ENCODE results near the gene RUFY2.

The RUFY2 gene, protein sequence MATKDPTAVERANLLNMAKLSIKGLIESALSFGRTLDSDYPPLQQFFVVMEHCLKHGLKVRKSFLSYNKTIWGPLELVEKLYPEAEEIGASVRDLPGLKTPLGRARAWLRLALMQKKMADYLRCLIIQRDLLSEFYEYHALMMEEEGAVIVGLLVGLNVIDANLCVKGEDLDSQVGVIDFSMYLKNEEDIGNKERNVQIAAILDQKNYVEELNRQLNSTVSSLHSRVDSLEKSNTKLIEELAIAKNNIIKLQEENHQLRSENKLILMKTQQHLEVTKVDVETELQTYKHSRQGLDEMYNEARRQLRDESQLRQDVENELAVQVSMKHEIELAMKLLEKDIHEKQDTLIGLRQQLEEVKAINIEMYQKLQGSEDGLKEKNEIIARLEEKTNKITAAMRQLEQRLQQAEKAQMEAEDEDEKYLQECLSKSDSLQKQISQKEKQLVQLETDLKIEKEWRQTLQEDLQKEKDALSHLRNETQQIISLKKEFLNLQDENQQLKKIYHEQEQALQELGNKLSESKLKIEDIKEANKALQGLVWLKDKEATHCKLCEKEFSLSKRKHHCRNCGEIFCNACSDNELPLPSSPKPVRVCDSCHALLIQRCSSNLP

DNA sequence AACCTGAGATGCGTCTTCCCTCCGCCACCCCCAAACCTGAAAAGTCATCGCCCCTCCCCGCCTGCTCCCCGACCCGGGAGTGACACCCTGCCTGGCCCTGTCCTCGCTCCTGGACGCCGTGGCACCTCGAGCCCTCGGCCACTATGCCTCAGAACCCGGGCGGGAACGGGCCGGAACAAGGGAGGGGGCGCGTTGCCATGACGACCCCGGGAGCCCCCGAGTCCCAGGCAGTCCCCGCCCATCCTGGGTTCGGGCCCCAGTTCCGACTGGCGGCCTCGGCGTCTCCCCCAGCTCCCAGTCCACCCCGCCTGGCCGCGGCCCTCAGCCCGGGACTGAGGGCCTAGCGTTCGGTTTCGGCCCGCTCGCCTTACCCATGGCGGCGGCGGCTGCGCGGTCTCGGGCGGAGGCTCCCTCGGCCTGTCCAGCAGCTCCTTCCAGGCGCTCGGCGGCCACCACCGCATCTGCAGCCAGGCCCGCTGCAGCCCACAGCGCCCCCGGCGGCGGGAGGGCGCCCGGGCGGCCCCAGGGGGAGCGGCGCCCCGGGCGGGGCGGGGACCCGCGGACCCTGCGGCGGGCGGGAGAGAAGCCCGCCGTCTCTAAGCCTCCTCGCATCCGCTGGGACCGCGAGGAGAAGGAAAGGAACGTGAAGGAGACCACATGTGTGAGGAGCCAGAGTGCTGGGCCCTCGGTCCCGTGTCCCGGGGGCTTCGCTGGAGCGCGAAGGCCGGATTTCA lies at the start of gene RUFY2:
TSS of gene RUFY2 (minus strand) at position 463 of the 734 bp plus-strand sequence. CDS start at position 375, 88 bp downstream.
- peak; percentile 89 for DNase-seq

DNA sequence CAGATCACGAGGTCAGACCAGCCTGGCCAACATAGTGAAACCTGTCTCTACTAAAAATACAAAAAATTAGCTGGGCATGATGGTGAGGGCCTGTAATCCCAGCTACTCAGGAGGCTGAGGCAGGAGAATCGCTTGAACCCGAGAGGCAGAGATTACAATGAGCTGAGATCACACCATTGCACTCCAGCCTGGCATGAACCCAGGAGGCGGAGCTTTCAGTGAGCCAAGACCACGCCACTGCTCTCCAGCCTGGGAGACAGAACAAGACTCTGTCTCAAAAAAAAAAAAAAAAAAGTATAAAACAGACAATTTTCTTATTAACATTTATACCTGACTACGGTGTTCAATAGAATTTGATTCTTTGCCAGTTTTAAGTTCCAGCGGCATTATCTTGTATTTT lies 42.6 kb upstream of the RUFY2 start:
- DNase-seq: peak; percentile 43

DNA sequence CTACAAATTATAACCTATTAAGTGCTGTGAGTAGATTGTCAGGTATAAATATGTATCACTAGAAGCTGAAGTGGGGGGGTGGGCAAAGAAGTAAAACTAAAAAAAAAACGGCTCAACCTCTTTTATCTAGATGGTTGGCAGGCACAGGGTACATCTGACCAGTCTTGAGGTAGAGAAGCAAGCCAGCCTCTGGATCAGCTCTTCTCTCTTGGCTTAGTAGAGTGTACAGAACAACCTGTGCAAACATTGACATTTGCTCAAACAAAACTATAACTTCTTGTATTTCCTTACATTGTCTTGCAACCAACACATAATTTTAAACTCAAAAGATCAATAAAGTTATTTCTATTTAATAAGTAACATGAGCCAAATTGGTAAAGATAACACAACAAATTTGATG lies 39.1 kb upstream of the RUFY2 start:
- DNase-seq: no peak

DNA sequence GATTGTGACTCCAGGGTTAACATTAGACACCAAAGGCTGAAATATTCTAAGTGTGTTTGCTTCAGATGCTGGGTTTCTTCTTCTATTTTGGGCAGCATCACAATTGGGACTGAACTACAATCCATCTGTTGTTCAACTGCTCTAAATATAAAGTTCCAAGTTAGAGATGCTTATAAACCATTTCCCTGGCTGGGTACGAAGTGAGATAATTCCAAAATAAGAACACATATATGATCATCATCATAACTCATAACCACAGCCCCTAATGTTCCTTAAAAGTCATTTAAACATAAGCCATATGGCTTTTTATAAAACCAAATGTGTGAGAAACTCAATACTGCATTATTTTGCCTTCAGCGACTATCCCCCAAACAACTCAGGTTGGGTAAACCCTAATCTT lies 35.9 kb upstream of the RUFY2 start:
- DNase-seq: no peak

DNA sequence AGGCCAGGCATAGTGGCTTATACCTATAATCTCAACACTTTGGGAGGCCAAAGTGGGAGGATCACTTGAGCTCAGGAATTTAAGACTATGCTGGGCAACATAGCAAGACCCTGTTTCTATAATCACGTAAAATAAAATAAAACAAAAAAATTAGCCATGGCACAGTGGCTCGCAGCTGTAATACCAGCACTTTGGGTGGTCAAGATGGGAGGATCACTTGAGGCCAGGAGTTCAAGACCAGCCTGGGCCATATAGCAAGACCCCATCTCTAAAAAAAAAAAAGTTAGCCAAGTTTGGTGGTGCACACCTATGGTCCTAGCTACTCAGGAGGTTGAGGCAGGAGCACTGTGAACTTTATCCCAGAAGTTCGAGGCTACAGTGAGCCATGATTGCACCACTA lies 33.8 kb upstream of the RUFY2 start:
- DNase-seq: no peak

DNA sequence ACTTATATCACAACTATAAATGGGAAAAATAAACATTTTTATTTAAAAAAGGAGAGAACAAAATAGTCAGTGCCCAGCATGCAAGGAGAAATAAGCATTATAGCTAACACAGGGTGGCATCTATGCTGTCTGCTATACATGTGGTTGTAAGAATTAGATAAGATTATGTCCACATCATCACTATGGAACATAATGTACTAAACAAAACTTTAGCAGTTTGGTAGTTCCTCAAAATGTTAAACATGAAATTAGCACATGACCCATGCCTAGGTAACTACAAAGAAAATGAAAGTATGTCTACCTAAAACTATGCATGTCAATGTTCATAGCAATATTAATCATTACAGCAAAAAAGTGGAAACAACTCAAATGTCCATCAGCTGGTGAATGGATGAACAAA lies 28.7 kb upstream of the RUFY2 start:
- no peak for DNase-seq

DNA sequence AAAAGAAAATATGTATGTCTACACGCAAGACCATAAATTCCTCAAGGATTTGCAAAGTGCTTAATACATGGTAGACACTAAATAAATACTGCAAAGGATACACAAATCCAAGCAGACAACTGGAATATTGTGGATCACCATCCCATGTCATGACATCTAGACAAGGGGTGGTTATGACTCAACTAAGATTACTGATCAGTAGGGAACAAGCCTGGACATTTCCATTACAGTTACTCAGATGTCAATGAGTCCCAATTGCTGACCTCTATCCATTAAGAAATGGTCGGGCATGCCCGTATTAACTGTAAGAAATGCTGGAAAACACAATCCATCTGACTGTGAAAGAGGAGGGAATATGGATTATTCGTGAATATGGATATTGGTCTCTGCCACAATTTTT lies 27.6 kb upstream of the RUFY2 start:
- no peak for DNase-seq

DNA sequence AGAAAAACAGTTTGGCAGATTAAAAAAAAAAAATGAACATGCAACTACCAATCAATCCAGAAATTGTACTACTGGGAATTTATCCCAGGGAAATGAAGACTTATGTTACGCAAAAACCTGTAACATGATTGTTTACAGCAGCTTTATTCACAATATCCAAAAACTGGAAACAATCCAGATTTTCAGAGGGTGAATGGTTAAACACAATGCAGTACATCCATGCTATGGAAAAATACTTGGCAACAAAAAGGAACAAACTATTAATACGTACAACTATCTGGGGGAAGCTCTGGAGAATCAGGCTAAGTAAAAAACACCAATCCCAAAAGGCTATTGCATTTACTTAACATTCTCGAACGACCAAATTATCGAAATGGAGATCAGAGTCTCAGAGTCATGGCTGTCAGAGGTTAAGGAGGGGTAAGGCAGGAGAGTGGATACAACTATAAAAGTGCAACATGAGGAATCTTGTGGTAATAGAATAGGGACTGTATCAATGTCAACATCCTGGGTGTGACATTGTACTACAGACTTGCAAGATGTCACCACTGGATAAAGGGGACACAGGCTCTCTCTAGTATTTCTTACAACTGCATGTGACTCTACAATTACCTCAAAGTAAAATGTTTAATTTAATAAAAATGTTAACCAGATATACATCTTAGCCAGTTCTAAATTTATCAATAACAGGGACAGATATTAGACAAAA lies 21.5 kb upstream of the RUFY2 start:
- no peak for DNase-seq

DNA sequence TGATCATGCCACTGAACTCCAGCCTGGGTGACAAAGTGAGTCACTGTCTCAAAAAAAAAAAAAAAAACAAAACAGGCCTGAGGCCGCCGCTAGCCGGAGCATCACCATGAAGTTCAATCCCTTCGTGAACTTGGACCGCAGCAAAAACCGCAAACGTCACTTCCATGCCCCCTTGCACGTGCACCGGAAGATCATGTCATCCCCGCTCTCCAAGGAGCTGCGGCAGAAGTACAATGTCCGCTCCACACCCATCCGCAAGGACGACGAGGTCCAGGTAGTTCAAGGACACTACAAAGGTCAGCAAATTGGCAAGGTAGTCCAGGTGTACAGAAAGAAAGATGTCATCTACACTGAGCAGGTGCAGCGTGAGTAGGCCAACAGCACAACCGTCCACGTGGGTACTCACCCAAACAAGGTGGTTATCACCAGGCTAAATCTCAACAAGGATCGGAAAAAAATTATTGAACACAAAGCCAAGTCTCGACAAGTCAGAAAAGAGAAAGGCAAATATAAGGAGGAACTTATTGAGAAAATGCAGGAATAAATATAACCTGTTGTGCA lies 17.5 kb upstream of the RUFY2 start:
- DNase-seq: no peak

DNA sequence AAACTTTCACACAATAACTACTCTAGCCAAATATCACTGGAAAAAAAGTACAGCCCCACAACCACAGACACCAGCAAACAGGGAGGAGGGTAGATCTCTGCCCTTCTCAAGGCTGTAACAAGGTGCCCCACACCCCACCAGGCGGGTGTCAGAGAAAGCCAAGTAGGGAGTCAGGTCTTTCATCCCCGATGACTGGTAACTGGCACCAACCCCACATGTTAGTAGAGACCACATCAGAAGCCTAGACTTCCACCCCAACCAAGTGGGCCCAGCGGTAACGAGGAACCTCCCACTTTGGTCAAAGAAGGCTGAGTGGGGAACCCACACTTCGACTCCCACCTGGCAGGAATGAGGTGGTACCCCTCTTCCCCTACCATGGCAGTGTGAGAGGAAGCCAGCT lies 16.4 kb upstream of the RUFY2 start:
- DNase-seq: no peak

DNA sequence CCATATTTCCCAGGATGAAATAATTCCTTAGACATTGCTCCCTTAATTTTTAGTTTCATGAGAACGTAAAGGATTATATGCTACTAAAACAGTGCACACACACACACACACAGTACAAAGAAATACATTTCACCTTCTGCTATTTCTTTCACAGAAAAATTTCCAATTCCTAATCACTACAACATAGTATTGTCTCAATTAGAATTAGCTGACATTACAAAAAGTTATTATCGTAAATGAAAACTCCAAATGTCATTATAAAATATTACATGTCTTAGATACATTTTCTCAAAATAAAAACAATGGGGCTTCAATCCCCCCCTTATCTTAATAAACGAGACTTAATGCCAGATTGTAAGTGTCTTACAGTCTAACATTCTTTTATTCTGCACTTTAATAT lies 12.3 kb upstream of the RUFY2 start:
- no peak for DNase-seq

DNA sequence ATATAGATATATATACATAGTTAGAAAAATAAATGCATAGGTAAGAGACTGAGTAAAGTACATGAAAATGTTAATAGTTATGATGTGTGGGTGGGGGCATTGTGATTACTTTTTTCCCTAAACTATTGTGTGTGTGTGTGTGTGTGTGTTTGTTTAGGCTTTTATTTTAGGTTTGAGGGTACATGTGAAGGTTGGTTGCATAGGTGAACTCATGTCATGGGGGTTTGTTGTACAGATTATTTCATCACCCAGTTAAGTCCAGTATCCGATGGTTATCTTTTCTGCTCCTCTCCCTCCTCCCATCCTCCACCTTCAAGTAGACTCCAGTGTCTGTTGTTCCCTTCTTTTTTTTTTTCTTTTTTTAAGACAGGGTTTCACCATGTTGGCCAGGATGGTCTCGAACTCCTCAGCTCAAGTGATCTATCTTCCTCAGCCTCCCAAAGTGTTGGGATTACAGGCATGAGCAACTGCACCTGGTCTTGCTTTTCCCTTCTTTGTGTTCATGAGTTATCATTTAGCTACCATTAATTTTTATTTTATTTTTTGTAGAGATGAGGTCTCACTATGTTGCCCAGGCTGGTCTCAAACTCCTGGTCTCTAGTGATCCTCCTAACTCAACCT lies 1.9 kb upstream of the RUFY2 start:
- DNase-seq: no peak

DNA sequence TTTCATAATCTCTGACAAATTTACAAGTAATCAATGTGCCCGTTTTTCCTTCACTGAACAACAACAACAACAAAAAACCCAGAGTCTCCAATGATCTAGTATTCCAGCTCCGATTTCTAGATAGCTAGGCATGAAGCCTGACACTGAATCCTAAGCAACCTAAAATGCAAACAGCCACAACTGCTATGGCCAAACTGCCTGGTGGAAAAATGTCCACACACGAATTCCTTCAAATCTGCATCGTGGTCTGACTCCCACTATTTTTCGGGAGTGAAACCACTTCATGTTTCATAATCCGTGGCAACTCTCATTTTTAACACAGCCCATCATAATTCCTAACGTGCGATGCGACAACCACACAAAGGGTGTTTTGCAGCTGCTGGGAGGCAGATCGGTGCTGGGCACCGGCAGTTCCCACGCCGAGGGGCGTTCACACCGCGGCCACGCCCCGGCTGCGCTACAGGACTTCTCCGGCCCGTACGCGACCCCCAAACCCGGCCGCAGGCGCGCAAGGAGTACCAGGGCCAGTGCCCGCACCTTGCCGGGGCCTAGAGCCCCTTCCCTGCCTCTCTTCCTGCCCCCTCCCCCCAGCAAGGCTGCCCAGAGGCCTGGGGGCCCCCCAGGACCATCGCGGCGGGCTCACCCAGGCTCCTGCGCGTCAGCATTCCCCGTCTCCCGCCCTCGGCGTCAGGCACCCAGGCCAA lies 814 bp downstream of the RUFY2 start:
- DNase-seq: peak; percentile 75

DNA sequence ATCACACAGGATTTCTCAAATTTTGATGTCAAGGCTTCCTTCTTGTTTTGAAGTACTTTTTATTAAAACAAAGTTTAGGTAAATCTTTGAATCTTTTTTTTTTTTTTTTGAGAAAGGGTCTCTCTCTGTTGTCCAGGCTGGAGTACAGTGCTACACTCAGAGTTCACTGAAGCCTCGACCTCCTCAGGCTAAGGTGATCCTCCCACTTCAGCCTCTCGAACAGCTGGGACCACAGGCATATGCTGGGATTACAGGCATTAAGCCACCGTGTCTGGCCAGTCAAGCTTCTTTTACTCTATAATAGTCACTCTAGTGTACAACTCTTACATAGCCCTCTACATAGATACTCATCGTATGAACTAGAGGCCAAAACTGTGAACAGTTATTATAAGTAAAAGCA lies 3.4 kb downstream of the RUFY2 start:
- DNase-seq: no peak

DNA sequence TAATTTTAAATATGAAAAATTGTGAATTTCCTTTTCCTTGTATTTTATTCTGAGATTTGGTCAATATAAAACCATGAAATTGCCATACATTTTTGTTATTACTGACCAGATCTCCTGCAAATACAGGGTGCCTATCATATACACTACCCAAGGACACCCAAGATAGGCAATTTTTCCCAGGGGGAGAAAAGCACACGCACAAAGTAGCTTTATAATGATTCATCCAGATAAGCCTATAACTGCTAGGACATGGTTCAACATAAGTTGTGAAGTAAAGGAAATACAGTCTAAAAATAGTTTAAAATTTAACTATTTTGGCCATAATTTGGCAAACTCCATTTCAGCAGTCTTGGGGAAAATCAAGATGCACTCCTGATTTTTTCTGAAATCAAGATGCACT lies 4.8 kb downstream of the RUFY2 start:
- no peak for DNase-seq

DNA sequence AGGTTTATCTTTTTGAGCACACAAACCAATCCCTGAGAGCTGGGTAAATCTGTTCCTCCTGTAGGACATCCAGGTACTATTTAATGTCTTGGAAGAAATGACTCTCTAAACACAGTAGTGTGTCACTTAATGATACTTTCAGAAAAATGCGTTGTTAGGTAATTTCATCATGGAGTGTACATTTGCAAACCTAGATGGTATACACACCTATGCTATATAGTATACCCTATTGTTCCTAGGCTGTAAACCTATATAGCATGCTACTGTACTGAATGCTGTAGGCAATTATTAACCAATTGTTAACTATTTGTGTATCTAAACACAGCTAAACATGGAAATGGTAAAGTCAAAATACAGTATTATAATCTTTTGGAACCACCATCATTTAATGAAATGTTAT lies 10.1 kb downstream of the RUFY2 start:
- no peak for DNase-seq

DNA sequence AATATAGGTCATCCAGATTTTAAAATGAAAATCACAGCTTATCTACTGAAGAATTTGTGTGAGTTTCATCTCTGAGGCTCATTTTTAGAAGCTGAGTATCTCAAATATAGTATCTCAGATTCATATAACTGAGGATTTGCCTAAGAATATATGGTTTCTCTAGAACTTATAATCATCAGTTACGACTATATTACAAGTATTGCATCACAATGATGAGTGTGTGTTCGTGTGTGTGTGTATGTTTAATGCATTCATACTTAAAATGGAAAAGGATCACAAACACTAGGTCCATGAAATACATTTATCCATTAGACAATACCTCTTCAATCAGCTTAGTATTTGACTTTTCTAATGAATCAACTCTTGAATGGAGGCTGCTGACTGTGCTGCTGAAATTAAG lies 21.3 kb downstream of the RUFY2 start:
- DNase-seq: no peak

DNA sequence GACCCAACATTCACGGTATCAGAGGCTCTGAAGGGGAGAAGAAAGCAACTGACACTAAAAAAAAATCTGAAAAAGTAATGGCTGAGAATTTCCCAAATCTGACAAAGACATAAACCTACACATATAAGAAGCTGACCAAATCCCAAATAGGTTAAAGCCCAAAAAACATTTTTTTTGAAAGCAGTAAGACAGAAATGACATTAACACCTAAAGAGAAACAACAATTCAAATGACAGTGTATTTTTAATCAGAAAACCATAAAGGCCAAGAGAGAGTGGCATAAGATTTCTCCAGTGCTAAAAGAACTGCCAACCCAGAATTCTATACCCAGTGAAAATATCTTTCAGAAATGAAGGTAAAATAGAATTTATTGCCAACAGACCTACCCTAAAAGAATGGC lies 35.5 kb downstream of the RUFY2 start:
- no peak for DNase-seq

DNA sequence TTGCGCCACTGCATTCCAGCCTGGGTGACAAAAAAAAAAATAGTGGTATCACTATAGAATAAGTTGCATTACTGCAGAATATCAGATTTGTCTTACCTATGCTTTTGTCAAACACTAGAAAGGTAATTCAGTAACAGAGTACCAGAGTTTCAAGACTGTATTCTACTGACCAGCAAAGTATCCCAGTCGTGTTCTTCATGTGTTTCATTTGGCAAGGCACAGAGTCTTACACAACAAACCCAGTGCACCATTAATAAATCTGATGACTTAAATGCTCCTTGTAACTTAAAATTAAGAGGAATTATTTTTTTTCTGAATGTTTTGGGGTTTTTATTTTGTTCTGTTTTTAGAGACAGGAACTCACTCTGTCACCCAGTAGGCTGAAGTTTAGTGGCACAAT lies 40.0 kb downstream of the RUFY2 start:
- no peak for DNase-seq

DNA sequence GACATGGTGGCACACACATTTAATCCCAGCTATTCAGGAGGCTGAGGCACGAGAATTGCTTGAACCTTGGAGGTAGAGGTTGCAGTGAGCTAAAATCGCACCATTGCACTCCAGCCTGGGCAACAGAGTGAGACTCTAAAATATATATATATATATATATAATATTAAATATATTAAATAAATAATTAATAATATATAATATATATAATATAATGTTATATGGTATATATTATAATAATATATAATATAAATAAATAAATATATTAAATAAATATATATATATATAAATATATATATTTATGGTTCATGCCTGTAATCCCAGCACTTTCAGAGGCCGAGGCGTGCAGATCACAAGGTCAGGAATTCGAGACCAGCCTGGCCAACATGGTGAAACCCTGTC lies 40.5 kb downstream of the RUFY2 start:
- no peak for DNase-seq

DNA sequence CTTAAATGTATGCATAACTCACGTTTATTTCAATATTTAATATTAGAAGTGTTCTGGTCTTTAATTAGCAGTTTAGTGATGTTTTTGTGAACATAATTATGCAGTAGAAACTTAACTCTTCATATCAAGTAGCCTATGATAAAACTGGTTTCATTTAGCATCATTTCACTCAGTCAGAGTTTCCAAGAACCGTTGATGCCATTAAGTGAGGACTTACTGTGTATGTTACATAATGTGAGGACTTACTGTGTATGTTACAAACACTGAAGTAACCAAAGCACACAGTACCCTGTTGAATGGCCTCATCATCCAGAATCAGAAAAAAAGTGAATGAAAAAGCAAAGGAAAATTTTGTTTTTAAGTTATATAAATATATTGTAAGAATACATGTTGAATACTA lies 41.5 kb downstream of the RUFY2 start:
- no peak for DNase-seq

All from femur (tissue), 1 donor.